Measurements from ENCODE around the gene MAB21L3. TPM values are rescaled to one million over a fixed set of nuclear protein-coding genes. Genes with fewer than 3 reads are reported as not detected.

Gene MAB21L3
- total and polyA plus RNA-seq, 2 of the 13 experiments (the other 11 are each of a cell fraction or from before 2014, with no cell fraction given), result 0.55 to 4.1 TPM

DNA sequence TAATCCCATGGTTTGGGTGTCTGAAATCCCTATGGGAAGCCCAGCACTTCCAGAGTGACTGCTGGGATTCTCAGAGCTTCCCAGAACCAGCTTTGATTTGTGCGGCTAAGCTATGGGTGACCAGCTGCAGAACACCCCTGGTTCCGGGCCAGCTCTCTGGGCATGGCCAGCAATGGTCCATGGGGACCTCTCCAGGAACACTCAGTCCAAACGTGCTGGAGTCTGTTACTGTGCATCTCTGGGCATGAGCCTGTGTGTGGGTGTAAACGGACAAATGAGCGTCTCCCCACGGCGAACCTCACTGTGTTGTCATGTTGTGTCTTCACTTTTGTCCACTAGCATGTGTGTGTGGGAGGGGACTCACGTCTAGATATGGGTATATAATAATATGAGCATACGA is 54.4 kb downstream of the MAB21L3 start:
- CTCF ChIA-PET (ENCODE audit: low intra/inter-chr PET ratio, low total read pairs), result no interaction called here
- H3K4me1 ChIP-seq (ENCODE audit: insufficient read depth, low read length), result peaks cover 65% of the 10 kb centered on the region
- no peak overlapping the region for H3K9ac ChIP-seq (ENCODE audit: insufficient read depth, low read depth, low read length)
- no peaks in the 10 kb centered on the region for H4K20me1 ChIP-seq (ENCODE audit: insufficient read depth, low read length)
- no peak for FAIRE-seq
- POLR2A ChIA-PET, result no interaction called here
- H3K79me2 ChIP-seq (ENCODE audit: insufficient read depth, low read length), result no peaks in the 10 kb centered on the region
- no peak overlapping the region for H3K4me2 ChIP-seq (ENCODE audit: low read depth, low read length)
- DNase-seq (ENCODE audit: low spot score), result no peak
- in situ Hi-C loops (cut with HindIII; ENCODE audit: extremely low pct_ligation_motif_present, low pct_unique_long_range_greater_than_20kb), result loop anchor here (25.0 kb wide), 1 partner anchor 97 kb away; no protein-coding TSS in a partner anchor
- 90% methylated on average over 6 of the region's 9 CpGs for WGBS (ENCODE audit: low lambda C conversion rate)
- BruUV-seq (replicated peaks), result no TSS peak
- H3K36me3 ChIP-seq (replicated peaks in 1 of 2; ENCODE audit: control insufficient read depth in 1 of 2, insufficient read depth in 2 of 2, low read length in 2 of 2), result no peaks in the 10 kb centered on the region
- H3K4me3 ChIP-seq (replicated peaks in 1 of 3; ENCODE audit: insufficient read depth in 1 of 3, low read depth in 2 of 3, low read length in 3 of 3), result no peak overlapping the region
- intact Hi-C loops (cut with micrococcal nuclease; ENCODE audit: unreplicated experiment), result no loop called here
- no peak overlapping the region for H3K27ac ChIP-seq (ENCODE audit: extremely low read length, insufficient read depth, low read length)
- H3K9me3 ChIP-seq (ENCODE audit: low read length), result no peaks in the 10 kb centered on the region
- H2AFZ ChIP-seq (ENCODE audit: low read length), result no peak overlapping the region
- no peaks in the 10 kb centered on the region; a peak in 1 of 5 replicates for H3K27me3 ChIP-seq (ENCODE audit: control insufficient read depth in 1 of 2, insufficient read depth in 2 of 2, low read length in 2 of 2)
- ATAC-seq, result no peak
- TF ChIP-seq ZNF3 (CRISPR knock-in tag; IDR thresholded peaks at IDR 0.05) (no peak), ZNF713 (CRISPR knock-in tag; IDR thresholded peaks at IDR 0.05) (no peak), JARID2 (CRISPR knock-in tag; IDR thresholded peaks at IDR 0.05; ENCODE audit: insufficient replicate concordance) (no peak), HDAC1 (CRISPR knock-in tag; IDR thresholded peaks at IDR 0.05) (no peak), RFXAP (CRISPR knock-in tag; IDR thresholded peaks at IDR 0.05; ENCODE audit: borderline replicate concordance) (no peak), ZNF720 (CRISPR knock-in tag; IDR thresholded peaks at IDR 0.05) (no peak), HCFC1 (IDR thresholded peaks at IDR 0.05; ENCODE audit: low read depth, low read length) (no peak), PHF5A (CRISPR knock-in tag; IDR thresholded peaks at IDR 0.05; ENCODE audit: low read depth, unreplicated experiment) (no peak), RFXANK (CRISPR knock-in tag; IDR thresholded peaks at IDR 0.05) (no peak), IRX3 (CRISPR knock-in tag; IDR thresholded peaks at IDR 0.05; ENCODE audit: borderline replicate concordance, low read depth) (no peak), NFE2 (CRISPR knock-in tag; IDR thresholded peaks at IDR 0.05) (no peak)
- TF ChIP-seq, protein P1, sequence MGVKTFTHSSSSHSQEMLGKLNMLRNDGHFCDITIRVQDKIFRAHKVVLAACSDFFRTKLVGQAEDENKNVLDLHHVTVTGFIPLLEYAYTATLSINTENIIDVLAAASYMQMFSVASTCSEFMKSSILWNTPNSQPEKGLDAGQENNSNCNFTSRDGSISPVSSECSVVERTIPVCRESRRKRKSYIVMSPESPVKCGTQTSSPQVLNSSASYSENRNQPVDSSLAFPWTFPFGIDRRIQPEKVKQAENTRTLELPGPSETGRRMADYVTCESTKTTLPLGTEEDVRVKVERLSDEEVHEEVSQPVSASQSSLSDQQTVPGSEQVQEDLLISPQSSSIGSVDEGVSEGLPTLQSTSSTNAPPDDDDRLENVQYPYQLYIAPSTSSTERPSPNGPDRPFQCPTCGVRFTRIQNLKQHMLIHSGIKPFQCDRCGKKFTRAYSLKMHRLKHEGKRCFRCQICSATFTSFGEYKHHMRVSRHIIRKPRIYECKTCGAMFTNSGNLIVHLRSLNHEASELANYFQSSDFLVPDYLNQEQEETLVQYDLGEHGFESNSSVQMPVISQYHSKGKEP (CRISPR knock-in tag; IDR thresholded peaks at IDR 0.05), result no peak
- TF ChIP-seq, protein P2, sequence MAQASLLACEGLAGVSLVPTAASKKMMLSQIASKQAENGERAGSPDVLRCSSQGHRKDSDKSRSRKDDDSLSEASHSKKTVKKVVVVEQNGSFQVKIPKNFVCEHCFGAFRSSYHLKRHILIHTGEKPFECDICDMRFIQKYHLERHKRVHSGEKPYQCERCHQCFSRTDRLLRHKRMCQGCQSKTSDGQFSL (CRISPR knock-in tag; IDR thresholded peaks at IDR 0.05), result no peak
- TF ChIP-seq, protein P3, sequence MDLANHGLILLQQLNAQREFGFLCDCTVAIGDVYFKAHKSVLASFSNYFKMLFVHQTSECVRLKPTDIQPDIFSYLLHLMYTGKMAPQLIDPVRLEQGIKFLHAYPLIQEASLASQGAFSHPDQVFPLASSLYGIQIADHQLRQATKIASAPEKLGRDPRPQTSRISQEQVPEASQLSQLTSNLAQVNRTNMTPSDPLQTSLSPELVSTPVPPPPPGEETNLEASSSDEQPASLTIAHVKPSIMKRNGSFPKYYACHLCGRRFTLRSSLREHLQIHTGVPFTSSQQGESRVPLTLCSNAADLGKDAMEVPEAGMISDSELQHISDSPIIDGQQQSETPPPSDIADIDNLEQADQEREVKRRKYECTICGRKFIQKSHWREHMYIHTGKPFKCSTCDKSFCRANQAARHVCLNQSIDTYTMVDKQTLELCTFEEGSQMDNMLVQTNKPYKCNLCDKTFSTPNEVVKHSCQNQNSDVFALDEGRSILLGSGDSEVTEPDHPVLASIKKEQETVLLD (CRISPR knock-in tag; IDR thresholded peaks at IDR 0.05; ENCODE audit: low read depth), result no peak
- TF ChIP-seq, protein P4, sequence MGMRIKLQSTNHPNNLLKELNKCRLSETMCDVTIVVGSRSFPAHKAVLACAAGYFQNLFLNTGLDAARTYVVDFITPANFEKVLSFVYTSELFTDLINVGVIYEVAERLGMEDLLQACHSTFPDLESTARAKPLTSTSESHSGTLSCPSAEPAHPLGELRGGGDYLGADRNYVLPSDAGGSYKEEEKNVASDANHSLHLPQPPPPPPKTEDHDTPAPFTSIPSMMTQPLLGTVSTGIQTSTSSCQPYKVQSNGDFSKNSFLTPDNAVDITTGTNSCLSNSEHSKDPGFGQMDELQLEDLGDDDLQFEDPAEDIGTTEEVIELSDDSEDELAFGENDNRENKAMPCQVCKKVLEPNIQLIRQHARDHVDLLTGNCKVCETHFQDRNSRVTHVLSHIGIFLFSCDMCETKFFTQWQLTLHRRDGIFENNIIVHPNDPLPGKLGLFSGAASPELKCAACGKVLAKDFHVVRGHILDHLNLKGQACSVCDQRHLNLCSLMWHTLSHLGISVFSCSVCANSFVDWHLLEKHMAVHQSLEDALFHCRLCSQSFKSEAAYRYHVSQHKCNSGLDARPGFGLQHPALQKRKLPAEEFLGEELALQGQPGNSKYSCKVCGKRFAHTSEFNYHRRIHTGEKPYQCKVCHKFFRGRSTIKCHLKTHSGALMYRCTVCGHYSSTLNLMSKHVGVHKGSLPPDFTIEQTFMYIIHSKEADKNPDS (CRISPR knock-in tag; IDR thresholded peaks at IDR 0.05), result no peak
- TF ChIP-seq, protein P5, sequence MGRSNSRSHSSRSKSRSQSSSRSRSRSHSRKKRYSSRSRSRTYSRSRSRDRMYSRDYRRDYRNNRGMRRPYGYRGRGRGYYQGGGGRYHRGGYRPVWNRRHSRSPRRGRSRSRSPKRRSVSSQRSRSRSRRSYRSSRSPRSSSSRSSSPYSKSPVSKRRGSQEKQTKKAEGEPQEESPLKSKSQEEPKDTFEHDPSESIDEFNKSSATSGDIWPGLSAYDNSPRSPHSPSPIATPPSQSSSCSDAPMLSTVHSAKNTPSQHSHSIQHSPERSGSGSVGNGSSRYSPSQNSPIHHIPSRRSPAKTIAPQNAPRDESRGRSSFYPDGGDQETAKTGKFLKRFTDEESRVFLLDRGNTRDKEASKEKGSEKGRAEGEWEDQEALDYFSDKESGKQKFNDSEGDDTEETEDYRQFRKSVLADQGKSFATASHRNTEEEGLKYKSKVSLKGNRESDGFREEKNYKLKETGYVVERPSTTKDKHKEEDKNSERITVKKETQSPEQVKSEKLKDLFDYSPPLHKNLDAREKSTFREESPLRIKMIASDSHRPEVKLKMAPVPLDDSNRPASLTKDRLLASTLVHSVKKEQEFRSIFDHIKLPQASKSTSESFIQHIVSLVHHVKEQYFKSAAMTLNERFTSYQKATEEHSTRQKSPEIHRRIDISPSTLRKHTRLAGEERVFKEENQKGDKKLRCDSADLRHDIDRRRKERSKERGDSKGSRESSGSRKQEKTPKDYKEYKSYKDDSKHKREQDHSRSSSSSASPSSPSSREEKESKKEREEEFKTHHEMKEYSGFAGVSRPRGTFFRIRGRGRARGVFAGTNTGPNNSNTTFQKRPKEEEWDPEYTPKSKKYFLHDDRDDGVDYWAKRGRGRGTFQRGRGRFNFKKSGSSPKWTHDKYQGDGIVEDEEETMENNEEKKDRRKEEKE (IDR thresholded peaks at IDR 0.05), result no peak
